Ishikawa (cell line): ENCODE measurements around the gene TRAPPC12.

Experiments
- CEBPB ChIP-seq: IDR thresholded peaks from 2 replicates; pipeline ENCODE4 v1.6.1; 2012
- EGR1 ChIP-seq: IDR thresholded peaks from 2 replicates; pipeline ENCODE4 v1.6.1; 2012
- EP300 ChIP-seq: IDR thresholded peaks from 2 replicates; pipeline ENCODE4 v1.6.1; 2012; ENCODE audit warnings: borderline replicate concordance
- FOXM1 ChIP-seq: IDR thresholded peaks from 2 replicates; pipeline ENCODE4 v1.6.1; 2012; ENCODE audit warnings: low read depth, borderline replicate concordance
- RAD21 ChIP-seq: IDR thresholded peaks from 2 replicates; pipeline ENCODE4 v1.6.1; 2012; ENCODE audit warnings: low read depth
- REST ChIP-seq: IDR thresholded peaks from 2 replicates; pipeline ENCODE4 v1.6.1; 2012; ENCODE audit warnings: low read depth, mild to moderate bottlenecking
- TAF1 ChIP-seq: IDR thresholded peaks from 2 replicates; pipeline ENCODE4 v1.6.1; 2012; ENCODE audit warnings: low read depth, mild to moderate bottlenecking
- TEAD4 ChIP-seq: IDR thresholded peaks from 2 replicates; pipeline ENCODE4 v1.6.1; 2012
- YY1 ChIP-seq: IDR thresholded peaks from 2 replicates; pipeline ENCODE4 v1.6.1; 2012; ENCODE audit warnings: low read depth
- ZBTB7A ChIP-seq: IDR thresholded peaks from 2 replicates; pipeline ENCODE4 v1.6.1; 2012; ENCODE audit warnings: low read depth
- TF ChIP-seq, protein P1 (sequence below): IDR thresholded peaks from 2 replicates; pipeline ENCODE4 v1.6.1; 2012
- TF ChIP-seq, protein P2 (sequence below): IDR thresholded peaks from 2 replicates; pipeline ENCODE4 v1.6.1; 2012

DNA sequence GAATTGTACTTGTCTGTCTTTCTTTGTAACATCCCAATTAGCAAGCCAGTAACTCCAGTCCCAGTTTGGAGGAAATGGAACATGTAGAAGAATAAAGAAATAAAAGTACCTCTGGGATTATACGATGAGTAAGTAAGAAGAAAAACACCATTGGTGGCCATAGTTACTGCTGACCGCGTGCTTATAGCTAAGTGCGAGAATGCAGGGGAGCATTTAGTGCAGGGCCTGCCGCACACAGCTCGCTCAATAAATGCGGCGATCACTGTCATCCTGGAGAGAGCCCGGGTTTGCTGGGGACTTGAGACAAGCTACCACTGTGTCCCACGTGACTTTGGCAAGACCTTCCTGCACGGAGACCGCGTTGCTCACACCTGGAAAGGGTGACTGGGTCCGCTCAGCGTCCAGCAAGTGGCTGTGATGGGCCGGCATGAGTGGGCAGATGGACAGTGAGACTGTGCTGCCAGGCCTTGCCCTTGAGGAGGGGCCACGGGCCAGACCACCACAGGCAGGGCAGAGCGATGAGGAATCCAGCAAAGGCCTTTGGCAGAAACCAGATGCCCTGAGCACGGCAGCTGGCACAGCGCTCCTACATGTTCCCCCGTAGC is 85.0 kb downstream of the TRAPPC12 start:
- TF ChIP-seq RAD21 (no peak), EP300 (no peak), YY1 (no peak), REST (no peak), FOXM1 (no peak), ZBTB7A (no peak), CEBPB (no peak), TAF1 (no peak), EGR1 (no peak), TEAD4 (no peak)
- TF ChIP-seq, protein P1, sequence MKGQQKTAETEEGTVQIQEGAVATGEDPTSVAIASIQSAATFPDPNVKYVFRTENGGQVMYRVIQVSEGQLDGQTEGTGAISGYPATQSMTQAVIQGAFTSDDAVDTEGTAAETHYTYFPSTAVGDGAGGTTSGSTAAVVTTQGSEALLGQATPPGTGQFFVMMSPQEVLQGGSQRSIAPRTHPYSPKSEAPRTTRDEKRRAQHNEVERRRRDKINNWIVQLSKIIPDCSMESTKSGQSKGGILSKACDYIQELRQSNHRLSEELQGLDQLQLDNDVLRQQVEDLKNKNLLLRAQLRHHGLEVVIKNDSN = no peak
- TF ChIP-seq, protein P2, sequence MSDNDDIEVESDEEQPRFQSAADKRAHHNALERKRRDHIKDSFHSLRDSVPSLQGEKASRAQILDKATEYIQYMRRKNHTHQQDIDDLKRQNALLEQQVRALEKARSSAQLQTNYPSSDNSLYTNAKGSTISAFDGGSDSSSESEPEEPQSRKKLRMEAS = no peak
